NB4 (cell line): ENCODE data around the gene TFF2.

Experiments used
- DNase-seq: peaks from one replicate; pipeline ENCODE4 v3.0.0; 2010; ENCODE audit warnings: low read depth
- H3K4me3 ChIP-seq: one replicate; pipeline ENCODE4 v1.5.1; 2011; ENCODE audit warnings: mild to moderate bottlenecking, low read depth, low read length, moderate library complexity
- MYC ChIP-seq: IDR thresholded peaks from 2 replicates; pipeline ENCODE4 v1.6.1; 2011; ENCODE audit warnings: low read depth, low read length
- POLR2A ChIP-seq: IDR thresholded peaks from 2 replicates; pipeline ENCODE4 v1.6.1; 2011; ENCODE audit warnings: mild to moderate bottlenecking; ENCODE audit not compliant: insufficient read length; ENCODE audit errors: extremely low read depth
- TF ChIP-seq, protein P1 (sequence below): IDR thresholded peaks from one replicate; pipeline ENCODE4 v1.5.1; 2012; ENCODE audit warnings: low read depth, low read length
- TF ChIP-seq, protein P2 (sequence below): IDR thresholded peaks from 2 replicates; pipeline ENCODE4 v1.6.1; 2011; ENCODE audit warnings: low read depth, low read length

TFF2 gene

DNA sequence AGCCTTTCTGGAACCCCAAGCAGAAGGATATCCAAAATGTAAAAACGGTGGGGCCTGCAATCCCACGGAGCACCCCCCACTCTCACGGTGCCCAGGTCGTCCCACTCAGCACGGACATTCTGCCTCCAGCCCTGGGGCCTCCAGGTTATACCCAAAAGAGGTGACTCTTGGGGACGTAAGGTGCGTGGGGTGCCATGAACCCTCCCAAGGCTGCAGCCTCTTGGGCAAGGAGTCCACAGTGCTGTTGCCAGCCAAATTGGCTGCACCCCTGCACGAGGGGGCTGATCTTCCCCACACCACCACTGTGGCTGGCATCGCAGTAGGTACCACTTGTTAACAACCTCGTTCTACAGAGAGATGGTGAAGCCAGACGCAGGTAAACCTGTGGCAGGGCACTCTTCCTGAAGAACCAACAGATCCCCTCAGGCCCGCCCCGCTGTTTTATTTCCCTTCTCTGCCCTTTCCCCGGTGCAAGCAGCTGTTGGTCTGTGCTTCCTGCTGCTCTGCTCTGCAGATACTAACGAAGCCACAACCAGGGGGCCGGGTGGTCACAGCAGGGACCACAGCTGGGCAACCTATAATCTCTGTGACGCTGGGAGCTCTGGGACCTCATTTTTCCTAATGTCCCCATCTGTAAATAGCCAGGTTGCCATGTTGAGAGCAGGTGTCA is 44.3 kb downstream of the TFF2 start:
- no peak for TF ChIP-seq MYC
- TF ChIP-seq, protein P1, sequence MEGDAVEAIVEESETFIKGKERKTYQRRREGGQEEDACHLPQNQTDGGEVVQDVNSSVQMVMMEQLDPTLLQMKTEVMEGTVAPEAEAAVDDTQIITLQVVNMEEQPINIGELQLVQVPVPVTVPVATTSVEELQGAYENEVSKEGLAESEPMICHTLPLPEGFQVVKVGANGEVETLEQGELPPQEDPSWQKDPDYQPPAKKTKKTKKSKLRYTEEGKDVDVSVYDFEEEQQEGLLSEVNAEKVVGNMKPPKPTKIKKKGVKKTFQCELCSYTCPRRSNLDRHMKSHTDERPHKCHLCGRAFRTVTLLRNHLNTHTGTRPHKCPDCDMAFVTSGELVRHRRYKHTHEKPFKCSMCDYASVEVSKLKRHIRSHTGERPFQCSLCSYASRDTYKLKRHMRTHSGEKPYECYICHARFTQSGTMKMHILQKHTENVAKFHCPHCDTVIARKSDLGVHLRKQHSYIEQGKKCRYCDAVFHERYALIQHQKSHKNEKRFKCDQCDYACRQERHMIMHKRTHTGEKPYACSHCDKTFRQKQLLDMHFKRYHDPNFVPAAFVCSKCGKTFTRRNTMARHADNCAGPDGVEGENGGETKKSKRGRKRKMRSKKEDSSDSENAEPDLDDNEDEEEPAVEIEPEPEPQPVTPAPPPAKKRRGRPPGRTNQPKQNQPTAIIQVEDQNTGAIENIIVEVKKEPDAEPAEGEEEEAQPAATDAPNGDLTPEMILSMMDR: no peak
- TF ChIP-seq, protein P2, sequence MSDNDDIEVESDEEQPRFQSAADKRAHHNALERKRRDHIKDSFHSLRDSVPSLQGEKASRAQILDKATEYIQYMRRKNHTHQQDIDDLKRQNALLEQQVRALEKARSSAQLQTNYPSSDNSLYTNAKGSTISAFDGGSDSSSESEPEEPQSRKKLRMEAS: no peak
- no peak for TF ChIP-seq POLR2A
- no peak overlapping the region for H3K4me3 ChIP-seq
- no peak for DNase-seq

DNA sequence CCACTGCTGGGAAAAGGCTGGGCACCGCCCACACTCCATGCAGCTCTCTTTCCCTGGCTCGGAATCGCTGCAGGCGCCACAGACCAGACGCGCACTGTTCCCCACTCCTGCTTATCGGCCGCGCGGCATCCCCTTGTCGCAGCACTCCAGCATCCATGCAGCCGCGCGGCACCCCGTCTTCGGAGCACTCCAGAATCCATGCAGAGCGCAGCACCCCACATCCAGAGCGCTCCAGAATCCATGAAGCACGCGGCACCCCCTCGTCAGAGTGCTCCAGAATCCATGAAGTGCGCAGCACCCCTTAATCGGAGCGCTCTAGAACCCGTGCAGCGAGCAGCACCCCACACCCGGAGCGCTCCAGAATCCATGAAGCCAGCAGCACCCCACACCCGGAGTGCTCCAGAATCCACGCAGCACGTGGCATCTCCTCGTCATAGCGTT is 45.1 kb downstream of the TFF2 start:
- TF ChIP-seq, protein P1: no peak
- TF ChIP-seq POLR2A: no peak
- TF ChIP-seq, protein P2: no peak
- no peak for TF ChIP-seq MYC
- no peak for DNase-seq
- H3K4me3 ChIP-seq: no peak overlapping the region

DNA sequence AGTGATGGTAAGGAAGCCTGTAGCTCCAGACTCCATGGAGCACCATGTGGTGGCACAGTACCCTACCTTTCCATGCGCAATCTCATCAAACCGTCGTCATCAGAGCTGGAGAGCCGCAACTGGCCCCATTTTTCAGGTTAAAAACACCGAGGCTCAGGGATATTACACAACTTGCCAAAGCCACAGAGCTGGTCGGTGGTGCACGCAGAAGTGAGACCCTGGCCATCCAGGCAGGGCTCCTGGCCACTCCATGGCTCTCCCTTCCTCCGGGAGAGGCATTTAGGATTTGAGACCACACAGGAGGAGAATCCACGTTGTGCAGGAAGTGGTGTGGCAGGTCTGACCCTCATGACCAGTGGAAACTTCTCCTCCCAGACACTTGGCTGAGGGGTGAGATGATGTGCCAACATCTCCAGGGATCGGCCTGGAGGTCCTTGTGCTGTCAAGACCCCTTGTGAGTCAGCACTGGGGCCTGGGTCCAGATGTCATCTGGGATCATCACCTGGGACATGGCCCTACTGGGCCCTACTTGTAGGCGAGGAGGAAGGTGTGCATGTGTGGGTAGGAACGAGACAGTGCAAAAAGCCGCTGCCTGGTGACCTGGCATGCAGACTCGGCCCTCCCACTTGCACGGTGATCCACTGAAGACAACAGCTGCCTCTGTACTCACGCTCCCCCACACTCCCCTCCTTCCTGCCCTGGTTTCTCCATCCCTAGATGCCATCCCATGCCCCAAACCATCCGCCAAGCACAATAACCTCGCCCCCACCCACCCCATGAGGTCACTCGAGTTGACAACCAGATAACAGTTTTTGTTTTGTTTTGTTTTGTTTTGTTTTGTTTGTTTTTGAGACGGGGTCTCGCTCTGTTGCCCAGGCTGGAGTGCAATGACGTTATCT is 46.0 kb downstream of the TFF2 start:
- H3K4me3 ChIP-seq: no peak overlapping the region
- no peak for DNase-seq
- TF ChIP-seq, protein P2: no peak
- TF ChIP-seq POLR2A: no peak
- TF ChIP-seq, protein P1: no peak

DNA sequence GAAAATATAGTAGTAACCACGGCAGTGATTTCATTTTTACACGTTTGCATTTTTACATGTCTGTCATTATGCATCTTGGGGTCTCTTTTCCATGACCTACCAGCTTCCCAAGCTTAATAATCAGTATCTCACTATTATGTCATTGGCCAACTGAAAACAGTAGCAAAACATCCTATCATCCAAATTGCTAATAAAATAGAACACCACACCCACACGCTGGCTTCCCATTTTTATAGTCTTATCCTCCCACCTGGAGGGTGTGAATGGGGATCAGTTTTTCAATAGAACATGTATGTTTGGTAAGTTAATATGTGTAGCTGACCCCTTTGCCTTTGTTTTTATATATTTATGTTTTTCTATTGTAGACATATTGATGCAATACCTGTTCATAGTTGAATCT is 47.4 kb downstream of the TFF2 start:
- no peak overlapping the region for H3K4me3 ChIP-seq
- TF ChIP-seq, protein P2: no peak
- TF ChIP-seq, protein P1: no peak
- no peak for TF ChIP-seq POLR2A
- TF ChIP-seq MYC: no peak
- no peak for DNase-seq

DNA sequence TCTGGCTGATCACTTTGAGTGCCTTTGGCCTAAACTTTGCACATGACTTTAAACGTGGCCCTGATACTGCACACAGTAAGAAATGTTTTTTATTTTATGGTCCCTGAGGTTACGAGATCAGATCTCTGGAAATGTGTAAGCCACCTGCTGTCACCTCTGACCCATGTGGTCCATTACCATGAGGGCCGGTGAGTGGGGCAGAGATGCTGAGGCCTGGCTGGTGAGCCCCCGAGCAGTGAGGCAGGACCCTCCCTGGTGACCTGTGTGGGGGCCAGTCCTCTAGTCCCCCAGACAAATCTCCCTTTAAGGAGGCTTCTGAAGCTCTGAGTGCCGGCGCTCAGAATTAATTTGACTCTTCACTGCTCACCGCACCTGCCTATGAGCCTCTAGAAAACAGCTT is 48.0 kb downstream of the TFF2 start:
- no peak for DNase-seq
- H3K4me3 ChIP-seq: no peak overlapping the region
- TF ChIP-seq, protein P2: no peak
- no peak for TF ChIP-seq POLR2A
- no peak for TF ChIP-seq MYC
- TF ChIP-seq, protein P1: no peak
